ENCODE data around the gene COL6A2.

GRCh38 chr21:46119144-46119636, 21.3 kb downstream of the COL6A2 start:
- TF ChIP-seq TAF1 (IDR thresholded peaks at IDR 0.05; ENCODE audit: low read depth) = no peak
- TF ChIP-seq EGR1 (IDR thresholded peaks at IDR 0.05) = no peak

Measured in Ishikawa (cell line).